GM18498 (cell line): ENCODE results near the gene ADCK1.
"Not testable (repeated sequence)": the region's sequence is repeated elsewhere in the genome, so short reads cannot be mapped to it uniquely, and the experiment has no call there.

ENCODE experiments used
- ATAC-seq: cut with Tn5 transposase; IDR thresholded peaks from one replicate; pipeline ENCODE4 v1.9.1; 2021; ENCODE audit warnings: mild to moderate bottlenecking, moderate library complexity; ENCODE audit not compliant: unreplicated experiment

The ADCK1 gene

DNA sequence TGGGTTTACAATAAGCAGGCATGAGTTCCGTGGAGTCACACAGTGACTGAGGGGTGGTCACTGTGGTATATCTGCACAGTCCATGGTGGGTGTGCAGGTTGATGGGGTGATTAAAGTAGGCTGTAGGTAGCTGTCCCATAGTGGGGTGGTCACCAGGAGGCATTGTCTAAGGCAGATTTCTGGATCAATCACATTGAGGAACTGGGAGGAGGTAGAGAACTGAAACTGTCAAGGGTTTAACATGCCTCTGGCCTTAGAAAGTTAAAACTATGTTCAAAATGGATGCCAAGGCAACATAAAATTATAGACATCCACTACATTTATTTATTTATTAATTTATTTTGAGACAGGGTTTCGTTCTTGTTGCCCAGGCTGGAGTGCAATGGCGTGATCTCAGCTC is 8.3 kb downstream of the ADCK1 start:
- ATAC-seq = no peak

GRCh38 chr14:77809011-77809410 is 9.1 kb downstream of the ADCK1 start:
- ATAC-seq = no peak

DNA sequence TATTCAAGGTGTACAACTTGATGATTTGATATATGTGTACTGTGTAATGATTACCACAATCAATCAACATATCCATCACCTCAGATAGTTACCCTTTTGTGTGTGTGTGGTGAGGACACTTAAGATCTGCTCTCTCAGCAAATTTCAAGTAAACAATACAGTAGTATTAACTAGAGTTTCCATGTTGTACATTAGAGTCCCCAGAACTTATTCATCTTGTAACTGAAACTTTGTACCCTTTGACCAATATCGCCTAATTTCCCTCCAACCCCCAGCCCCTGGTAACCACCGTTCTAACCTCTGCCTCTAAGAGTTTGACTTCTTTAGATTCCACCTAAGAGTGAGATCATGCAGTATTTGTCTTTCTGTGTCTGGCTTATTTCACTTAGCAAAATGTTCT is 12.1 kb downstream of the ADCK1 start:
- ATAC-seq = peak; percentile 65

DNA sequence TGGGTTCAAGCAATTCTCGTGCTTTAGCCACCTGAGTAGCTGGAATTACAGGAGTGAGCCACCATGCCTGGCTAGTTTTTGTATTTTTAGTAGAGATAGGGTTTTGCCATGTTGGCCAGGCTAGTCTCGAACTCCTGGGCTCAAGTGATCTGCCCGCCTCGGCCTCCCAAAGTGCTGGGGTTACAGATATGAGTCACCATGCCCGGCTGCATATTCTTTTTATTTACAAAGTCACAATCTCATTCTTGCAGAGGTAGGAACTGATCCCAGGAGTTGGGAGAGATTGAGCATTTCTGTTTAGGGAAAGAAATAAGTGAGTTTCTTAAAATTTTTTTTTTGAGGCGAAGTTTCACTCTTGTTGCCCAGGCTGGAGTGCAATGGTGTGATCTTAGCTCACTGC is 12.8 kb downstream of the ADCK1 start:
- not testable (repeated sequence) for ATAC-seq

- ATAC-seq = no peak
These were observed 22.4 kb downstream of the ADCK1 start for GRCh38 chr14:77822307-77822706.

DNA sequence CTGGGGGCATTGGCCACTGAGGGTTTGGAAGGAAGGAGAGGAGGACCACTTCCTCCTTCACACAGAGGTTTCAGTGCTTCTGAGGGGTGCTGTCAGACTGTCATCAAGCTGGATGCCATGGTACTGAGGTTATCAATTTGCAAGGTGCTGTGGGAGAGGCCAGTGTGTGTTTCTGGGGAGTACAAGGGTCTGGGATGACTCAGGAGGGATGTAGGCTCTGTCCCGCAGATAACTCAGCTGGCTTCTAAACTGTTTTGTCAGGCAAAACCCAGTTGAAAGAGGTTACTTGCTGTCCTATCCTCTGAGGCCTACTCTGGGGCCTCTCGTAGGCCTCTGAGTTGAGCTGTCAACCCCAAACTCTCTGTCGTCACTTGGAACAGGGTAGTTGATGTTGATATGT is 22.8 kb downstream of the ADCK1 start:
- ATAC-seq = no peak

DNA sequence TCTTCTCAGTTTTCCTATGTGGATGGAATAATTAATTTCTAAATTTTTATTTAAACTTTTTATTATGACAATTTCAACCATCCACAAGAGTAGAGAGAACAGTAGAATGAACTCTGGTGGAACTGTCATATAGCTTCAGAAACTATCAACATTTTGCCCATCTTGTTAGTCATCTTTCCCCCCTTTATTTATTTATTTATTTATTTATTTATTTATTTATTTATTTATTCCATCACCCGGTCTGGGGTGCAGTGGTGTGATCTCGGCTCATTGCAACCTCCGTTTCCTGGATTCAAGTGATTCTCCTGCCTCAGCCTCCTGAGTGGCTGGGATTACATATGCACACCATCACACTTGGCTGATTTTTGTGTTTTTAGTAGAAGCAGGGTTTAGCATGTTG is 23.5 kb downstream of the ADCK1 start:
- no peak for ATAC-seq

GRCh38 chr14:77825895-77826519 is 26.1 kb downstream of the ADCK1 start:
- no peak for ATAC-seq

GRCh38 chr14:77830692-77831091 is 30.8 kb downstream of the ADCK1 start:
- no peak for ATAC-seq

- no peak for ATAC-seq
These were observed 32.4 kb downstream of the ADCK1 start for GRCh38 chr14:77832297-77832696.

GRCh38 chr14:77837926-77838325 is 38.0 kb downstream of the ADCK1 start:
- no peak for ATAC-seq

DNA sequence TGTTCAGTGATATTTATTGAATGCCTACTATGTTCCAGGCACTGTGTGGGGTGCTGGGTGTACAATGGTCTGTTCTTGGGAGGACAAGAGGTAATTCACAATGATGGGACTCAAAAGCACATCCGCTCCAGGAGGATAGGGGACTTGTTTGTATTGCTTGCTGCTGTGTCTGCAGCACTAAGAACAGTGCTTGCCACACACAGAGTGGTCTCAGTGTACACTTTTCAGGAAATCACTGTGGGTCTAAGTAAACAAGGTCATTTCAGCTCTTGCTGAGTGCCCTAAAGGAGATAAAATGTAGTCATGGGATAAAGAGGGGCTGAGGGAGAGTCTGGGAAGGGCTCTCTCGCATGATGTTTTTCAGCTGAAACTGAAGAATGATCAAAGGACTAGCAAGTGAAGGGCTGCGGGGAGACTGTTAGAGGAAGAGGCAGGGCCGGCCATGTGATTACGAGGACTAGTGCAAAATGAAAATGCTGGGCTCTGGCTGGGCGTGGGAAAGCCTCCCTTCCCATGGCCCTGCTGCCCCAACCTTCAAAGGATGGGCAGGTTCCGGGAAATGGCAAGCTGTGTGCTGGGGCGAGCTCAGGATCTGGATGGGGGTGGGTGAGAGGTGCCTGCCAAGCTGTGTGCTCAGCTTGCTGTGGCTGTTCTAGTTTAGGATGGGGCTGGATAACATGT is 39.1 kb downstream of the ADCK1 start:
- no peak for ATAC-seq

DNA sequence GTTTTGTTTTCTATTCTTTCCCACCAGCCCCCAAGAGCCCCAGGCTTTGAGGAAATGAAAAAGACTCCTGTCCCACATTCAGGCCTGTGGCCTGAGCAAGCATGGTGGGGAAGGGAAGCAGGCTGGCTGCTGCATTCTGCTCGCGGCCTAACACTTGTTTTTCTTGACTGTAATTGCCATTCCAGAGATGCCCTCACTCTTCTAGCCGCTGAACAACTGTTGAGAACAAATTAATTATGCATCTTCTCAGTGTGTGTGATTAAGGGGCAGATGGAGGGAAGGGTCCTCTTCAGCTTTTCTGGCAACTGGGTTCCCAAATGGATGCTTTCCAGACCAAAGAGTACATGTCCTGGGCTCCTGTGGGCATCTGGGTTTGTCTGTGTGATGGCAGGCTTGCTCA is 43.3 kb downstream of the ADCK1 start:
- ATAC-seq = no peak

GRCh38 chr14:77843651-77844050 is 43.7 kb downstream of the ADCK1 start:
- ATAC-seq = no peak

- no peak for ATAC-seq
These were observed 44.9 kb downstream of the ADCK1 start for GRCh38 chr14:77844802-77845201.

DNA sequence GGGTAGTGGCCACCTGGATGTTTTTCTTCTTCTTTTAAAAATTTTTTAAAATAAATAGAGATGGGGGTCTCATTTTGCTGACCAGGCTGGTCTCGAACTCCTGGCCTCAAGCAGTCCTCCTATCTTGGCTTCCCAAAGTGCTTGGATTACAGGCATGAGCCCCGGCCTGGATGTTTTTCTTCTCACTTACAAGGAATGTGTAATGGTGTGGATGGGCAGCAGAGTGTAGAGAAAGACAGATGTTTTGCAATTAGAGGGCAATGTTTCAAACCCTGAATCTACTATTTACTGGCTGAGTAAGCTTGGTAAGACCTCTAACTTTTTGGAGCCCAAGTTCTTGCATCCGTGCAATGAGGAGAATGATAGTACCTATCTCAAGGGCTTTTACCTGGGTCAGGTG is 48.1 kb downstream of the ADCK1 start:
- no peak for ATAC-seq

GRCh38 chr14:77849711-77850110 is 49.8 kb downstream of the ADCK1 start:
- no peak for ATAC-seq

GRCh38 chr14:77853919-77854318 is 54.0 kb downstream of the ADCK1 start:
- ATAC-seq = no peak

- ATAC-seq = no peak
These were observed 57.0 kb downstream of the ADCK1 start for GRCh38 chr14:77856941-77857340.

GRCh38 chr14:77859934-77860570 is 60.1 kb downstream of the ADCK1 start:
- ATAC-seq = no peak

DNA sequence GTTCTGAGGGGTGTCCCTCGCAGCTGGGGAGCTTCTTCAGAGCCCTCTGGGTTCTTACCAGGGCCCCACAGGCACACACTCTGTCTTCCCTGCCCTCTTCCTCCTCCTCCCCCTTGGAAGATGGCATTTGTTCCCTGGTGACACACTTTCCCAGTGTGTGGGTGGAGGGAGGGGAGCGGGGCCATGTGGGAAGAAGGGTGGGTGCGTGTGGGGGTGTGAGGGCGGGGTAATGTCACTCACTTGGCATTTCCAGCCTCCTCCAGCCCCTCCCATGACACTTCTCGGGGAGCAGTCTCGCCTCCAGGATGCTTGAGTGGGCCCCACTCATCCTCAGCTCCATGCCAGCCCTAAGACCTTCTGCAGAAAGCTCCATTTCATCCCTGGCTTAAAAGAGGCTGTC is 61.3 kb downstream of the ADCK1 start:
- ATAC-seq = no peak

DNA sequence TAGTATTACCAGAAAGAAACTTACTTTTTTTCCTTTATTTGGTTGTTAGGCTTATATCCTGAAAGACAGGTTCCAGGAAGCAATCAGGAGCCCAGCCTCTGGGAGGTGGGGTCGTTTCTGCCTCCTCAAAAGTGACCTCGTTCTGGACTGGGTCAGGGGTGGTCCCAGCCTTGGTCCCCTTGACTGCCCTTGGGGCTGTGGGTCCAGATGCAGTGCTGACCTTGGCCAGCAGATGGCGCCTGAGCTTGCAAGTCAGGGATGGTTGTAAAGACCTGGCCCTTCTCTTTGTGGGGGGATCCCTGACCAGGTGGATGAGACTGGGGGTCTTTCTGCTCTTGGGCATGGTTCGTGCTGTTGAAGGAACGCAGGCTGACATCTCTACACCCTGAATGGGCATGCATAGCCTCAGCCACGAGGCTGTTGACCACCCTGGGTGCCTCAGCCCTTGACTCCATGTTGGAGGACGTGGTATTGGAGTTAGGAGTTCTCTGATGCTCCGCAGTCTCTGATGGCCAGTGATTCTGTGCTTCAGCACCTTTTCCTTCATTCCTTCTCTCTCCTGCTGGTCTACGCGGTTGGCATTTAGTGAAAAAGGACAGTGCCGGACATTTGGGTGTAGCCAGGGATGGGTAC is 62.4 kb downstream of the ADCK1 start:
- peak; percentile 72 for ATAC-seq
